SIG-M5 treated with dmso at 0.1 percent for 504 hours (cell line): ENCODE results near the gene ROBO1.

Experiments used
- DNase-seq: peaks from one replicate; lab custom pipeline; 2025; ENCODE audit not compliant: unreplicated experiment; lab: John Stamatoyannopoulos, UW

Gene ROBO1

GRCh38 chr3:79672075-79672474, 95.7 kb downstream of the ROBO1 start:
- no peak for DNase-seq

- DNase-seq: no peak
Measured at GRCh38 chr3:79670178-79670577, 97.6 kb downstream of the ROBO1 start.

GRCh38 chr3:79664455-79664854, 103.3 kb downstream of the ROBO1 start:
- no peak for DNase-seq

GRCh38 chr3:79661896-79662295, 105.9 kb downstream of the ROBO1 start:
- no peak for DNase-seq

GRCh38 chr3:79657076-79657475, 110.7 kb downstream of the ROBO1 start:
- DNase-seq: no peak

GRCh38 chr3:79654019-79654418, 113.8 kb downstream of the ROBO1 start:
- no peak for DNase-seq

- DNase-seq: no peak
Measured at GRCh38 chr3:79653266-79653830, 114.5 kb downstream of the ROBO1 start.

- DNase-seq: no peak
Measured at GRCh38 chr3:79651536-79652065, 116.2 kb downstream of the ROBO1 start.

- no peak for DNase-seq
Measured at GRCh38 chr3:79639855-79640254, 127.9 kb downstream of the ROBO1 start.

GRCh38 chr3:79636372-79636771, 131.4 kb downstream of the ROBO1 start:
- no peak for DNase-seq

GRCh38 chr3:79632842-79633241, 135.0 kb downstream of the ROBO1 start:
- DNase-seq: no peak

GRCh38 chr3:79618883-79619282, 148.9 kb downstream of the ROBO1 start:
- DNase-seq: no peak

GRCh38 chr3:79606414-79606813, 161.4 kb downstream of the ROBO1 start:
- no peak for DNase-seq

- no peak for DNase-seq
Measured at GRCh38 chr3:79604681-79605080, 163.1 kb downstream of the ROBO1 start.

- DNase-seq: no peak
Measured at GRCh38 chr3:79602385-79602784, 165.4 kb downstream of the ROBO1 start.

GRCh38 chr3:79598594-79598993, 169.2 kb downstream of the ROBO1 start:
- DNase-seq: no peak

- DNase-seq: no peak
Measured at GRCh38 chr3:79597709-79598108, 170.1 kb downstream of the ROBO1 start.

- DNase-seq: no peak
Measured at GRCh38 chr3:79587150-79587549, 180.6 kb downstream of the ROBO1 start.

- no peak for DNase-seq
Measured at GRCh38 chr3:79586232-79586631, 181.6 kb downstream of the ROBO1 start.

GRCh38 chr3:79572930-79573329, 194.9 kb downstream of the ROBO1 start:
- no peak for DNase-seq

- DNase-seq: no peak
Measured at GRCh38 chr3:79568938-79569337, 198.9 kb downstream of the ROBO1 start.

GRCh38 chr3:79564192-79564591, 203.6 kb downstream of the ROBO1 start:
- no peak for DNase-seq

GRCh38 chr3:79560698-79561097, 207.1 kb downstream of the ROBO1 start:
- no peak for DNase-seq
